AG09319 (cell line): ENCODE measurements around the gene DDX24.

ENCODE experiments used
- DNase-seq: peaks from one replicate; pipeline ENCODE4 v3.0.0-alpha.2; 2010; ENCODE audit warnings: low read depth; ENCODE audit errors: extremely low read depth
- CTCF ChIP-seq: IDR thresholded peaks from 2 replicates; pipeline ENCODE4 v1.5.1; 2011; ENCODE audit warnings: low read depth, mild to moderate bottlenecking, inconsistent platforms, low read length, moderate library complexity

Gene DDX24

GRCh38 chr14:94037954-94038353 lies 43.0 kb downstream of the DDX24 start:
- no peak for DNase-seq
- no peak for TF ChIP-seq CTCF

GRCh38 chr14:94036313-94037167 lies 44.5 kb downstream of the DDX24 start:
- peak; percentile 23 for DNase-seq
- peak; percentile 90 for TF ChIP-seq CTCF

- no peak for DNase-seq
- TF ChIP-seq CTCF, result no peak
These were observed 46.1 kb downstream of the DDX24 start for GRCh38 chr14:94034886-94035285.

GRCh38 chr14:94031883-94032279 lies 49.1 kb downstream of the DDX24 start:
- TF ChIP-seq CTCF, result no peak
- DNase-seq, result no peak

- DNase-seq, result no peak
- TF ChIP-seq CTCF, result no peak
These were observed 49.7 kb downstream of the DDX24 start for GRCh38 chr14:94031161-94031882.

GRCh38 chr14:94030571-94030970 lies 50.4 kb downstream of the DDX24 start:
- no peak for TF ChIP-seq CTCF
- DNase-seq, result no peak

GRCh38 chr14:94029671-94030203 lies 51.3 kb downstream of the DDX24 start:
- no peak for TF ChIP-seq CTCF
- DNase-seq, result no peak
